Measurements from ENCODE around the gene ABCF2.

Gene ABCF2

GRCh38 chr7:151212626-151213025 is 14.4 kb downstream of the ABCF2 start:
- no peak overlapping the region for H3K4me3 ChIP-seq (ENCODE audit: low read length)
- H3K4me2 ChIP-seq (ENCODE audit: low read depth, low read length): no peak overlapping the region
- H3K4me1 ChIP-seq (ENCODE audit: low read length): no peaks in the 10 kb centered on the region
- no peak overlapping the region for H3K9ac ChIP-seq (ENCODE audit: low read length)
- no peaks in the 10 kb centered on the region for H3K9me3 ChIP-seq (replicated peaks; ENCODE audit: insufficient read depth, low read length)
- no peaks in the 10 kb centered on the region for H4K20me1 ChIP-seq (ENCODE audit: insufficient read depth, low read length)
- H3F3A ChIP-seq (ENCODE audit: insufficient read depth, low read length): no peaks in the 10 kb centered on the region
- peaks cover 17% of the 10 kb centered on the region; the same call in 1 of the 2 replicates for H3K36me3 ChIP-seq (replicated peaks; ENCODE audit: insufficient read depth, low read length)
- no peak overlapping the region for H3K27ac ChIP-seq (ENCODE audit: low read length)
- no peak for DNase-seq
- no peaks in the 10 kb centered on the region for H3K9me2 ChIP-seq (replicated peaks; ENCODE audit: insufficient read depth, low read length)
- H3K27me3 ChIP-seq (replicated peaks; ENCODE audit: insufficient read depth, low read length): no peaks in the 10 kb centered on the region
- H2AFZ ChIP-seq (ENCODE audit: low read length): no peak overlapping the region
- TF ChIP-seq CTCF (IDR thresholded peaks at IDR 0.05; ENCODE audit: low read length) (no peak), EZH2phosphoT487 (IDR thresholded peaks at IDR 0.05; ENCODE audit: low read length) (no peak), EZH2 (optimal IDR thresholded peaks at IDR 0.05; ENCODE audit: low read depth, low read length) (no peak)
- no peaks in the 10 kb centered on the region for H3K79me2 ChIP-seq (ENCODE audit: low read length)

- Histone ChIP-seq H3K79me2 (ENCODE audit: low read length) (no peaks in the 10 kb centered on the region), H3K4me1 (ENCODE audit: low read length) (no peaks in the 10 kb centered on the region), H3K36me3 (replicated peaks; ENCODE audit: insufficient read depth, low read length) (peaks cover 17% of the 10 kb centered on the region; the same call in 1 of the 2 replicates), H3K27ac (ENCODE audit: low read length) (no peak overlapping the region), H3K9me3 (replicated peaks; ENCODE audit: insufficient read depth, low read length) (no peaks in the 10 kb centered on the region), H4K20me1 (ENCODE audit: insufficient read depth, low read length) (no peaks in the 10 kb centered on the region), H3K9ac (ENCODE audit: low read length) (no peak overlapping the region), H3K9me2 (replicated peaks; ENCODE audit: insufficient read depth, low read length) (no peaks in the 10 kb centered on the region), H3F3A (ENCODE audit: insufficient read depth, low read length) (no peaks in the 10 kb centered on the region), H2AFZ (ENCODE audit: low read length) (no peak overlapping the region), H3K4me2 (ENCODE audit: low read depth, low read length) (no peak overlapping the region), H3K27me3 (replicated peaks; ENCODE audit: insufficient read depth, low read length) (peaks cover 13% of the 10 kb centered on the region), H3K4me3 (ENCODE audit: low read length) (no peak overlapping the region)
- TF ChIP-seq CTCF (IDR thresholded peaks at IDR 0.05; ENCODE audit: low read length) (no peak), EZH2 (optimal IDR thresholded peaks at IDR 0.05; ENCODE audit: low read depth, low read length) (no peak), EZH2phosphoT487 (IDR thresholded peaks at IDR 0.05; ENCODE audit: low read length) (no peak)
- DNase-seq: no peak
Observed at GRCh38 chr7:151211155-151211772, 15.7 kb downstream of the ABCF2 start.

GRCh38 chr7:151210087-151210854 is 16.7 kb downstream of the ABCF2 start, which contains the start of gene H2BK1:
TSS of gene H2BK1 (minus strand) at chr7:151210488. CDS start at chr7:151210318, 170 bp downstream.
- Histone ChIP-seq H3K9me3 (replicated peaks; ENCODE audit: insufficient read depth, low read length) (no peaks in the 10 kb centered on the region), H3K27ac (ENCODE audit: low read length) (no peak within 1 kb of the TSS), H3K27me3 (replicated peaks; ENCODE audit: insufficient read depth, low read length) (peaks cover 23% of the 10 kb centered on the region), H3K4me3 (ENCODE audit: low read length) (no peak within 1 kb of the TSS), H3K79me2 (ENCODE audit: low read length) (no peaks in the 10 kb centered on the region), H3K36me3 (replicated peaks; ENCODE audit: insufficient read depth, low read length) (0 out of 2 replicates have a peak, but pooled peaks cover 11% of the 10 kb centered on the region), H3K4me1 (ENCODE audit: low read length) (no peaks in the 10 kb centered on the region), H3K9me2 (replicated peaks; ENCODE audit: insufficient read depth, low read length) (no peaks in the 10 kb centered on the region), H3K4me2 (ENCODE audit: low read depth, low read length) (no peak within 1 kb of the TSS), H4K20me1 (ENCODE audit: insufficient read depth, low read length) (no peaks in the 10 kb centered on the region), H3K9ac (ENCODE audit: low read length) (no peak within 1 kb of the TSS), H2AFZ (ENCODE audit: low read length) (no peak within 1 kb of the TSS), H3F3A (ENCODE audit: insufficient read depth, low read length) (no peaks in the 10 kb centered on the region)
- no peak for DNase-seq
- no peak for TF ChIP-seq EZH2 (optimal IDR thresholded peaks at IDR 0.05; ENCODE audit: low read depth, low read length)
- TF ChIP-seq EZH2phosphoT487 (IDR thresholded peaks at IDR 0.05; ENCODE audit: low read length): no peak
- TF ChIP-seq CTCF (IDR thresholded peaks at IDR 0.05; ENCODE audit: low read length): no peak
